Adipocyte (in vitro differentiated cells): ENCODE results near the gene TRIP13.
"Not testable (repeated sequence)": the region's sequence is repeated elsewhere in the genome, so short reads cannot be mapped to it uniquely, and the experiment has no call there.

Experiments
- DNase-seq: peaks from one replicate; pipeline ENCODE4 v3.0.0-alpha.2; 2015; ENCODE audit warnings: low read depth
- H3K27me3 ChIP-seq: replicated peaks from 2 replicates; pipeline ENCODE4 v1.7.0; 2013; ENCODE audit warnings: mild to moderate bottlenecking, low read length, moderate library complexity; ENCODE audit not compliant: control insufficient read depth, insufficient read depth
- H3K36me3 ChIP-seq: 2 replicates; pipeline ENCODE4 v1.7.0; 2013; ENCODE audit warnings: low read length, mild to moderate bottlenecking, moderate library complexity; ENCODE audit not compliant: control insufficient read depth, insufficient read depth, severe bottlenecking
- H3K4me1 ChIP-seq: 2 replicates; pipeline ENCODE4 v1.7.0; 2013; ENCODE audit warnings: mild to moderate bottlenecking, low read length, moderate library complexity; ENCODE audit not compliant: control insufficient read depth, insufficient read depth
- H3K4me3 ChIP-seq: 2 replicates; pipeline ENCODE4 v1.7.0; 2013; ENCODE audit warnings: mild to moderate bottlenecking, low read length, moderate library complexity
- H3K9ac ChIP-seq: 2 replicates; pipeline ENCODE4 v1.7.0; 2013; ENCODE audit warnings: mild to moderate bottlenecking, low read length, moderate library complexity
- H3K9me3 ChIP-seq: 2 replicates; pipeline ENCODE4 v1.7.0; 2013; ENCODE audit warnings: mild to moderate bottlenecking, low read length, moderate library complexity; ENCODE audit not compliant: control insufficient read depth

The TRIP13 gene

GRCh38 chr5:915946-916345 lies 23.3 kb downstream of the TRIP13 start:
- Histone ChIP-seq H3K9me3 (no peaks in the 10 kb centered on the region), H3K4me1 (no peaks in the 10 kb centered on the region), H3K9ac (no peak overlapping the region), H3K27me3 (no peaks in the 10 kb centered on the region), H3K4me3 (no peak overlapping the region), H3K36me3 (no peaks in the 10 kb centered on the region)
- no peak for DNase-seq

GRCh38 chr5:916441-917293 lies 24.0 kb downstream of the TRIP13 start:
- Histone ChIP-seq H3K27me3 (no peaks in the 10 kb centered on the region), H3K4me3 (no peak overlapping the region), H3K36me3 (no peaks in the 10 kb centered on the region), H3K4me1 (no peaks in the 10 kb centered on the region), H3K9me3 (no peaks in the 10 kb centered on the region), H3K9ac (no peak overlapping the region)
- no peak for DNase-seq

- not testable (repeated sequence) for H3K9ac ChIP-seq, DNase-seq, H3K4me1 ChIP-seq, H3K27me3 ChIP-seq, H3K36me3 ChIP-seq, H3K9me3 ChIP-seq, H3K4me3 ChIP-seq
Observed at GRCh38 chr5:918717-919116, 26.0 kb downstream of the TRIP13 start.

- Histone ChIP-seq H3K9ac (no peak overlapping the region), H3K4me1 (no peaks in the 10 kb centered on the region), H3K36me3 (no peaks in the 10 kb centered on the region), H3K27me3 (peaks cover under 1% of the 10 kb centered on the region), H3K9me3 (no peaks in the 10 kb centered on the region), H3K4me3 (no peak overlapping the region)
- DNase-seq = no peak
Observed at GRCh38 chr5:919356-920000, 26.8 kb downstream of the TRIP13 start.

GRCh38 chr5:920321-920720 lies 27.6 kb downstream of the TRIP13 start:
- no peak for DNase-seq
- Histone ChIP-seq H3K4me1 (no peaks in the 10 kb centered on the region), H3K27me3 (peaks cover 9% of the 10 kb centered on the region), H3K36me3 (no peaks in the 10 kb centered on the region), H3K9me3 (no peaks in the 10 kb centered on the region), H3K4me3 (no peak overlapping the region), H3K9ac (no peak overlapping the region)

- Histone ChIP-seq H3K4me1 (no peaks in the 10 kb centered on the region), H3K4me3 (no peak overlapping the region), H3K36me3 (no peaks in the 10 kb centered on the region), H3K27me3 (peaks cover 19% of the 10 kb centered on the region), H3K9me3 (no peaks in the 10 kb centered on the region), H3K9ac (no peak overlapping the region)
- DNase-seq = no peak
Observed at GRCh38 chr5:921456-922435, 29.1 kb downstream of the TRIP13 start.

- H3K4me1 ChIP-seq = no peaks in the 10 kb centered on the region
- no peaks in the 10 kb centered on the region for H3K36me3 ChIP-seq
- no peak overlapping the region for H3K9ac ChIP-seq
- H3K4me3 ChIP-seq = no peak overlapping the region
- peaks cover 26% of the 10 kb centered on the region for H3K27me3 ChIP-seq
- H3K9me3 ChIP-seq = no peaks in the 10 kb centered on the region
- no peak for DNase-seq
Observed at GRCh38 chr5:922436-923280, 30.0 kb downstream of the TRIP13 start.

- Histone ChIP-seq H3K9me3 (no peaks in the 10 kb centered on the region), H3K9ac (no peak overlapping the region), H3K4me3 (no peak overlapping the region), H3K27me3 (peaks cover 30% of the 10 kb centered on the region), H3K4me1 (no peaks in the 10 kb centered on the region), H3K36me3 (no peaks in the 10 kb centered on the region)
- peak; percentile 83 for DNase-seq
Observed at GRCh38 chr5:923281-923873, 30.7 kb downstream of the TRIP13 start.

- DNase-seq = peak; percentile 27
- no peaks in the 10 kb centered on the region for H3K4me1 ChIP-seq
- H3K27me3 ChIP-seq = peaks cover 42% of the 10 kb centered on the region
- H3K36me3 ChIP-seq = no peaks in the 10 kb centered on the region
- no peaks in the 10 kb centered on the region for H3K9me3 ChIP-seq
- peak overlapping the region; percentile 41 for H3K9ac ChIP-seq
- peak overlapping the region; percentile 65 for H3K4me3 ChIP-seq
Observed at GRCh38 chr5:926417-927171, 33.9 kb downstream of the TRIP13 start.
